PC-9 (cell line): ENCODE results near the gene CCDC71L.

Experiments used
- EZH2 ChIP-seq: fragments of 200-600 bp; sonication (generic); IDR thresholded peaks from 2 replicates; pipeline ENCODE4 v1.8.0; 2017; ENCODE audit warnings: antibody characterized with exemption, low read depth
- TF ChIP-seq, protein P1 (sequence below): fragments of 200-600 bp; sonication (generic); conservative IDR thresholded peaks from 2 replicates; pipeline ENCODE4 v1.6.1; 2017; ENCODE audit warnings: mixed run types, antibody characterized with exemption, mild to moderate bottlenecking, moderate library complexity

DNA sequence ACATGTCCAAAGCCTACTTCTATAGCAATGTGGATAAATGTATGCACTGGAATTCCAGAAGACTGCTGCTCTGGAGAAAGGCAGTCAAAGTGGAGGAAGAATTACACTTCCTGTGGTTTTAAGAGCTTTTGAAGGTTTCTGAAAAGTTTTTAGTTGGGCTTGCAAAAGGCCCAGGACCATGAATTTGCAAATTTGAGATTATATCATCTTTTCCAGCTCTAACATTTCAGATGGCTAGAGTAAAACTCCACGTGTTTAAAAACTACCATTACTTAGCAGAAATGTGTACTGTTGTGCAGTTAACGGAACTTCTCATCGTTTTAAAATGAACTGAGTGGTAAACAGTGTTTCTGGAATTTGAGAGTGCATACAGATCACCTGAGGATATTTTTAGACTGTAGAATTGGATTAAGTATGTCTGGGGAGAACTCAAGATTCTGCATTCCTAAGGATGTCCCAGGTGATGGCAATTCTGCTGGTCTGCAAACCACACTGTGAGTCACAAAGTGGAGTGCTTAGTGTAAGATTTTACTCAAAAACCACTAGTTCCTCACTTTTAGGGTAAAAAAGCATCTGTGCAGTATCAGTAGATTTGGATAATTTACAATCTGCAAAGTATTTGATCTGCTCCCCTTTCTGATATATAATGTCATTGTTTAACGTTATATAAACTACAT lies 32.9 kb upstream of the CCDC71L start:
- TF ChIP-seq EZH2: no peak
- TF ChIP-seq, protein P1, sequence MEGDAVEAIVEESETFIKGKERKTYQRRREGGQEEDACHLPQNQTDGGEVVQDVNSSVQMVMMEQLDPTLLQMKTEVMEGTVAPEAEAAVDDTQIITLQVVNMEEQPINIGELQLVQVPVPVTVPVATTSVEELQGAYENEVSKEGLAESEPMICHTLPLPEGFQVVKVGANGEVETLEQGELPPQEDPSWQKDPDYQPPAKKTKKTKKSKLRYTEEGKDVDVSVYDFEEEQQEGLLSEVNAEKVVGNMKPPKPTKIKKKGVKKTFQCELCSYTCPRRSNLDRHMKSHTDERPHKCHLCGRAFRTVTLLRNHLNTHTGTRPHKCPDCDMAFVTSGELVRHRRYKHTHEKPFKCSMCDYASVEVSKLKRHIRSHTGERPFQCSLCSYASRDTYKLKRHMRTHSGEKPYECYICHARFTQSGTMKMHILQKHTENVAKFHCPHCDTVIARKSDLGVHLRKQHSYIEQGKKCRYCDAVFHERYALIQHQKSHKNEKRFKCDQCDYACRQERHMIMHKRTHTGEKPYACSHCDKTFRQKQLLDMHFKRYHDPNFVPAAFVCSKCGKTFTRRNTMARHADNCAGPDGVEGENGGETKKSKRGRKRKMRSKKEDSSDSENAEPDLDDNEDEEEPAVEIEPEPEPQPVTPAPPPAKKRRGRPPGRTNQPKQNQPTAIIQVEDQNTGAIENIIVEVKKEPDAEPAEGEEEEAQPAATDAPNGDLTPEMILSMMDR: no peak
